GM21529 (cell line): ENCODE data around the gene CAMKV.
"Not testable (repeated sequence)": the region's sequence is repeated elsewhere in the genome, so short reads cannot be mapped to it uniquely, and the experiment has no call there.

Experiments
- ATAC-seq: cut with Tn5 transposase; IDR thresholded peaks from one replicate; pipeline ENCODE4 v1.9.1; 2021; ENCODE audit not compliant: unreplicated experiment

CAMKV gene, protein sequence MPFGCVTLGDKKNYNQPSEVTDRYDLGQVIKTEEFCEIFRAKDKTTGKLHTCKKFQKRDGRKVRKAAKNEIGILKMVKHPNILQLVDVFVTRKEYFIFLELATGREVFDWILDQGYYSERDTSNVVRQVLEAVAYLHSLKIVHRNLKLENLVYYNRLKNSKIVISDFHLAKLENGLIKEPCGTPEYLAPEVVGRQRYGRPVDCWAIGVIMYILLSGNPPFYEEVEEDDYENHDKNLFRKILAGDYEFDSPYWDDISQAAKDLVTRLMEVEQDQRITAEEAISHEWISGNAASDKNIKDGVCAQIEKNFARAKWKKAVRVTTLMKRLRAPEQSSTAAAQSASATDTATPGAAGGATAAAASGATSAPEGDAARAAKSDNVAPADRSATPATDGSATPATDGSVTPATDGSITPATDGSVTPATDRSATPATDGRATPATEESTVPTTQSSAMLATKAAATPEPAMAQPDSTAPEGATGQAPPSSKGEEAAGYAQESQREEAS

DNA sequence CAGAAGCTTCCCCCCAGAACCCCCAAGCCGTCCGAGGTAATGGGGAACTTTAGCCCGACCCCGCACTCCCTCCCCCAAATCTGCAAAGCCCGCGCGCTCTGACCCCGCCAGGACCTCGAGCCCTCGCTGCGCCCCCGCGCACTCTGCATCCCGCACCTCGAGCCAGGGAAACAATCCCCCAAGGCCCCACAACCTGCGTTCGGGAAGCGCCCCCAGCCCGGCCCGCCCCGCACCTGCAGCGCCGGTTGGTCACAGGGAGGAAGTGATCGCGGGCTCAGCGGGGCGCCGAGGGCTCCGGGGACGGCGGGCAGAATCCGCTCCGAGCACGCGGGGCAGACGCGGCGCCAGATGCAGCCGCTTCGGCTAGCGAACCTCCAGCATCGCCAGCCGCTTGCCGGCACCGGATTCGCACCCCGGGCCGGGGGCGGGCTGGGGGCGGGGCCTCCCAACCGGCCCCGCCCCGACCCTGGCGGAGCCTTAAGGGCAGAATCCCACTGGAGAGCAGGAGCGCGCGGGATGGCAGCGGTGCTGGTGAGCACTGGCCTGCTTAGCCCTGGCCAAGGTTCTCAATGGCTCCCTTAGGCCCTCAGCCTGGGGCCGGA, at the start of gene CAMKV:
Gene CAMKV, minus strand, starts transcription at position 382 of the 602 bp plus-strand sequence. CDS start 7,518 bp downstream, outside the sequence.
- no peak for ATAC-seq

DNA sequence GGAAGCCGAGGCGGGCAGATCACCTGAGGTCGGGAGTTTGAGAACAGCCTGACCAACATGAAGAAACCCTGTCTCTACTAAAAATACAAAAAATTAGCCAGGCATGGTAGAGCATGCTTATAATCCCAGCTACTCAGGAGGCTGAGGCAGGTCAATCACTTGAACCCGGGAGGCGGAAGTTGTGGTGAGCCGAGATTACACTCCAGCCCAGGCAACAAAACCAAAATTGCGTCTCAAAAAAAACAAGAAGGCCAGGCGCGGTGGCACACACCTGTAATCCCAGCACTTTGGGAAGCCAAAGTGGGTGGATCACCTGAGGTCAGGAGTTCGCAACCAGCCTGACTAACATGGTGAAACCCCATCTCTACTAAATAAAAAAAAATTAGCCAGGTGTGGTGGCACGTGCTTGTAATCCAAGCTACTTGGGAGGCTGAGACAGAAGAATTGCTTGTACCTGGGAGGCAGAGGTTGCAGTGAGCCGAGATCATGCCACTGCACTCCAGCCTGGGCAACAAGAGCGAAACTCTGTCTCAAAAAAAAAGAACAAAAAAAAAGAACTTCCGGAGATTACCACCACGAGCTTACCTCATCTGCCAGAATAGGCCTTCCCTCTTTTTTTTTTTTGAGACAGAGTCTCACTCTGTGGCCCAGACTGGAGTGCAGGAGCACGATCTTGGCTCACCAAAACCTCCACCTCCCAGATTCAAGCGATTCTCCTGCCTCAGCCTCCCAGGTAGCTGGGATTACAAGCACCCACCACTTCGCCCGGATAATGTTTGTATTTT, 48.3 kb upstream of the CAMKV start:
- not testable (repeated sequence) for ATAC-seq

DNA sequence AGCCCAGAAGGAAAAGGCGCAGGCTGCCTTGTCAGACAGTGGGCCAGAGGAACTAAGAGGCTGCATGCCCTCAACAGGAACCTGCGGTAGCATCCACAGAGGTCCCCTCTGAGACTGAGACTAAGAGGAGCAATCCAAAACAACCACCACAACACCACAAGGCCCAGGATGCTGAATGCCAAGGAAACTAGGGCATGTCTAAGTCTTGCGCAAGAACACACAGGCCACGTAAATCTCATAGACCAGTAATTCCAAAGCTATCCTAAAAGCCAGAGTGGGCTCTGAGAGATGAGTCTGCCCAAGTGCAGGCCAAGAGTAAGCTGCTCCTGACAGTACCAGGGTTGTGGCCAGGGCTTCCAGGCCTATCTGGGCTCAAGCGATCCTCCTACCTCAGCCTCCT, 47.0 kb upstream of the CAMKV start:
- no peak for ATAC-seq

DNA sequence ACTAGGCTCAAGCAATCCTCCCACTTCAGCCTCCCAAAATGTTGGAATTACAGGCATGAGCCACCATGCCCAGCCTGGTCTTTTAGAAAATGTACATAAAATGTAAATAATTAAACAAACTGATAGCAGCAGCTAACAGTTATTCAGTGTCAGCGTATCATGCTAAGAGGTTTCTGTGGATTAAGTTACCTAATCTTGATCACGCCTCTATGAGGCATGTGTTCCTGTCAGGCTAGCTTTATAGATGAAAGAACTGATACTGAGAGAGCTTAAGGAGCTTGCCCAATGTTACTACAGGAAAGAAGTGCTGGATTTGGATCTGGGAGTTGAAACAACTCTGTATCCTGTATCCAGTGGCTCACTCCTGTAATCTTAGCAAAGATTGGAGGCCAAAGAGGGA, 45.2 kb upstream of the CAMKV start:
- ATAC-seq = no peak

DNA sequence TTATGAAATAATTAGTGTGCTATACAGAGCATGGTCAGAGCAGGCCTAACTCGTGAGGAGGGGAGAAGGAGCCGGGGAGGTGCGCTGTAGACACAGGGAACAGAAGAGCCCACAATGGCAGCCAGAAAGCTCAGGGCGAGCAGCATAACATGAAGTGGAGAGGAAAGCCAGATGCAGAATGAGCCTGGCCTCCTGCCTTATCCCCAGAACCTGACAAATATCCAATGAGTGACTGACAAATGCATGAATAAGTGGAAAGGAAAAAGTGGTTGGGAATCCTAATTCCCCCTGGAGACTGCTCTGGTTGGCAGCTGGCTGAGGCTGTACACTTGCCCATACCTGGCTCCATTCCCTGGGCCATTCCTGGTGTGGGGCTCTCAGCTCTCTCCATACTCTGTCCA, 43.2 kb upstream of the CAMKV start:
- ATAC-seq = no peak

DNA sequence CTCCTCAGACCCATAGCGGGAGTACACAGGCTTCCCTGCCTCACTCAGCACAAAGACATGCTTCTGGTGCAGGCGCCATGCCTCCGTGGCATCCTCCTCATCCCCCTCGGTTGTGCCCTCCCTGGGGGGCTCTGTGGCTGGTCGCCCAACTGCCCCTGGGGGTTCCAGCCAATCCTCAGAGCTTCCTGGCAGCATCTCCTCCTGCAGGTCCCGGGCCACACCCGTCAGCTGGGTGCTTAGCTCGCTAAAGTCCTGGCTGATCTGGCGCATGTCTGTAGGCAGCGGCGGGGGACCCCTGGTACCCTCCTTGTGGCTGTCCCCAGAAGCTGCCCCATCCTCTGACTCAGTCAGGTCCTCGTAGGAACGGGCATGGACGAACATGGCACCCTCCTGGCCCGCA, 41.9 kb upstream of the CAMKV start:
- ATAC-seq = no peak

DNA sequence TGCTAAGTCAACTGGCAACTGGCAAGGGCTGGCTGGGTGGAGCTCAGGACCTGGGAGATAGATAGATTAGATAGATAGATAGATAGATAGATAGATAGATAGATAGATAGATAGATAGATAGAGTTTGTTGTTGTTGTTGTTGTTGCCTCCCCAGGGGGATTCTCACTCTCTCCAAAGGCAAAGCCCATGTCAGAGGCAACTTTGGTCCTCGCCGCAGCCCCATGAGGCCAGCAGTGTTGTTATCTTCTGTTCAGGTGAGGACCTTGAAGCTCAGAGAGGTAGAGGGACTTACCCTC, 41.4 kb upstream of the CAMKV start:
- no peak for ATAC-seq

DNA sequence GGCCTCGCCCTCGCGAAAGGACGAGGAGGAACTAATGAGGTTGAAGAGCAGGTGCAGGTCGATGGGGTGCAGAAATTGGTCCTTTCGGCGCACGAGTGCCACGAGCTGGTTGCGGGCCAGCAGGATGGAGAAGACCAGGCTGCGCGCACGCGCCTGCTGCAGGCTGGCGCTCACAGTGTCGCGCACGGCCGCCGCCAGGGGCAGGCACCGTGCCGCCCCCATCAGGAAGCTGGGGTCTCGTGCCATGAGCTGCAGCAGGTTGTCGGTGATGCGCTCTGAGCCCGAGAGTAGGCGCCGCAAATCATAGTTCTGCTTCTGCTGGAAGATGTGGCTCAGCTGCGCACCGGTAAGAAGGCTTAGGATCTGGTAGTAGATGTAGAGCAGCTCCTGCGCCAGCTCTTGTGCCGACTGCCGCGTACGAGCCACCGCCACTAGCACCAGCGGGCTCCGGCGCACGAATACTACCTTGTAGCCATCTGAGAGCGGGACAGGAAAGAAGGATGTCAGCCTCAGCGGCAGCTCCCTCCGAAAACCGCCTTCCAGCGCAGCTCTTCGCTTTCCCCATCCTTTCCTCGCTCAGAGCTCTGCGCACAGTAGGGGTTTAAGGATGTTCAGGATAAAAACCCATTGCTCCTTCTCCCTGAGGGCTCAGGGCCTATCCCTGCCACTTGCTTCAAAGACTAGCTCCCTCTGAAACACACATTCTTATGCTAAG, 40.9 kb upstream of the CAMKV start:
- no peak for ATAC-seq

DNA sequence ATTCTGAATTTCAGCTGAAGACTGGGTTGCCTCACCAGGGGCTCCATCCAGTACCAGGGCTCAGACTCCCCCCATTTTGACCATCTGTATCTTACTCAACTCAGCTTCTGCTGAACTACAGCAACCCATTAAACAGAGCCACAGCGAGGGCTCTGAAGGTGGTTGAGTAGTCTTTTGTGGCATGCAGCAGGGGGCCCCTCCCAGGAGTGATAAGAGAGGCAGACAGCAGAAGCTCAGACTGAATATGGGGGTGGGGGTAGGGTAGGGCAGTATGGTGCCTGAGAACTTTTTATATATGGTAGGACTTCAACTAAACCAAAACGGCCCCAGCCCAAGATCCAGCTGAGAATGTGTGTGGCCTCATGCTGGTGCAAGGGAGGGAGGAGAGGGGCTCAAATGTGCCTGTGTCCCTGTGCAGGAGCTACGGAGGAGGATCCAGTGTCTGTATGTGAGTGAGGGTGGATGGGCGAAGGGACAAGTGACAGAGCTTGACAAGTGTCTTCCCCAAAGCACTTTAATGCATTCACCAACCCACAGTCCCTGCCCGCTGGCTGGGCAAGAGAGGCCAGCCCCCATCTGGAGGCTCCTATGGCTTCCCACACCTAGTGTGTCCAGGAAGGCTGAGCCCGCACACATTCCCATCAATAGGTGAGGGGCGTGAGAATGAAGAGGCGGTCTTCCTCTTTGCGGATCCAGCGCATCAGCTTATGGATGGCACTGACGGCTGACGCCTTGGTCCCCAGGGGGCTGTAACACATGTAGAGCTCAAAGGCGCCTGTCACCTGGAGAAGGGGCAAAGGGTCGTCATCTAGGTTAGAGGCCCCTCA, 38.9 kb upstream of the CAMKV start:
- no peak for ATAC-seq

DNA sequence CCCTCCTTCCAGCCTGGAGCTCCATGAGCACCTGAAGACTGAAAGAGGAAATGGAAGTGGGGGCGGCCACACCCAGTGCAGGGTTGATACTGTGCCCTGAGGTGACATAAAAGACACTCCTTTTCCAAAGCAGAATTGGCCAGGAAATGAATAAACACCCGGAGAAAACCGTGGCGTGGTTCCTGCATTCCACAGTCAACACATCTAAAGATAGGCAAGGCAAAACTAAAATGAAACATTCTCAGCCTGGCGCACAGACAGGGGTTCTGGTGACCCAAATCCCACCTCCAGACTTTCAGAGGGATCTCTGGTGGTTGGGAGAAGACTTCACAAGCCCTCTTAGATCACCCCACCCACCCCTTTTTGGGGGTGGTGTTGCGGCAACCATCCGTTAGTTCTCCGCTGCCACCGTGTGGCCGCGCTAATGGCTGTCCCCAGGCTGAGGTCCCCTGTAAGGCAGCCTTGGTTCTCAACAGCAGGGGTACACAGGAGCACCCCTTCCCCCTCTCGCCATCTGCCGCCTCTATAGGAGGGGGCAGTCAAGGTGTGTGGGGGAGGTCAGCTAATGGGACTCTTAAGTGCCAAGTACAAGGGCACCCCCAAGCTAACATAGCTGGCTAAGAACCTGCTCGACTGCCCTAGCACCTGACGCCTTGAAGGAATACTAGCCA, 36.5 kb upstream of the CAMKV start:
- ATAC-seq = no peak

DNA sequence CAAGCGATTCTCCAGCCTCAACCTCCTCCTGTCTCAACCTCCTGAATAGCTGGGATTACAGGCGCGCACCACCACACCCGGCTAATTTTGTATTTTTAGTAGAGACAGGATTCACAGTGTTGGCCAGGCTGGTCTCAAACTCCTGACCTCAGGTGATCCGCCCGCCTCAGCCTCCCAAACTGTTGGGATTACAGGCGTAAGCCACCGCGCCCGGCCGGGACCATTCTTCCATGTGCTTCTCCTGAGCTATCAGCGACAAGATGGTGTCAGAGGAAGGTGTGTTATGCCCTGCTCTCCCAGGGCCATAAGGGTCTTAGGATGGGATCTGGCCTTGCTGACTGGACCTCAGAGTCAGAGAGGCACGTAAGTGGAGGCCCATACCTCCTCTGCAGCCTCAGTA, 34.7 kb upstream of the CAMKV start:
- not testable (repeated sequence) for ATAC-seq

DNA sequence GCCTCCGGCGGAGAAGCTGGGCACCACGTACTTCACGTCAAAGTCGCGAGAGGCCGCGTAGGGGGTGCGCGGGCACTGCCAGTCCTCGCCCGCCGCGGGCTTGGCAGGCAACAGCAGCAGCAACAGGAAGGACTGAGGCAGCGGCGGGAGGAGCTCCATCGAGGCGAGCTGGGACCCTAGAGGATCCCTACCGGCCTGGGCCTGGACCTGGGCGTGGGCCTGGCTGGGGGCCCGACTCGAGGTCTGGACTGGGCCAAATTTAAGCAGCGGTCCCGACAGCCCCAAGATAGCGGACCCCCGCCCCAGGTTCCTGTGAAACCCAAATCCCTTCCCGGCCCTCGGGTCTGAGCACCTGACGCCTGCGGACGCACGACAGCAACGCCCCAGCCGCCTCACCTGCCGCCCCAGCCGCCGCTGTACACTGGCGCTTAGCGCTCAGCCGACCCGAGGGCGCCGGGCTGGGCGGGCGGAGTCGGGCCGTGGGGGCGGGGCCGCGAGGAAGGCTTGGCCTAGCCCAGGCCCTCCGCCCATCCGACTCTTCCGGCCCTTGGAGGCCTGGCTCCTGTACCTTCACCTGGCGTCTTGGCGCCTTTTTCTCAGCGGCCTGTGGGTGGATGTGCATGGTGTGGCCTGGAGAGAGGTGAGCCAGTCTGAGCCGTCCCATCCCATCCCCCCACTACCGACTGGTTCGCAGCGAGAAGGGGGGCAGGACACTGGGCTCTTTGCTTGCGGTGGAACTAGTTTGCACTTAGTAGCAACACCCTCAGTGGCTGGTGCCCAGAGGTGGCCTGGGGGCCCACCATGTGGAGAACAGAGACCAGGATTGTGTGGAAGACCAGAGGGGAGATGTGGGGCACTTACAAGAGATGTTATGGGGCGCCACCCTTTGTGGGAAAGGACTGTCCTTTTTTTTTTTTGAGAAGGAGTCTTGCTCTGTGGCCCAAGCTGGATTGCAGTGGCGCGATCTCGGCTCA, 34.0 kb upstream of the CAMKV start, which contains the start of gene MST1R:
Gene MST1R, minus strand, starts transcription at position 423 of the 974 bp plus-strand sequence. Its CDS starts 264 bp downstream, at position 159.
- ATAC-seq = peak; percentile 68

DNA sequence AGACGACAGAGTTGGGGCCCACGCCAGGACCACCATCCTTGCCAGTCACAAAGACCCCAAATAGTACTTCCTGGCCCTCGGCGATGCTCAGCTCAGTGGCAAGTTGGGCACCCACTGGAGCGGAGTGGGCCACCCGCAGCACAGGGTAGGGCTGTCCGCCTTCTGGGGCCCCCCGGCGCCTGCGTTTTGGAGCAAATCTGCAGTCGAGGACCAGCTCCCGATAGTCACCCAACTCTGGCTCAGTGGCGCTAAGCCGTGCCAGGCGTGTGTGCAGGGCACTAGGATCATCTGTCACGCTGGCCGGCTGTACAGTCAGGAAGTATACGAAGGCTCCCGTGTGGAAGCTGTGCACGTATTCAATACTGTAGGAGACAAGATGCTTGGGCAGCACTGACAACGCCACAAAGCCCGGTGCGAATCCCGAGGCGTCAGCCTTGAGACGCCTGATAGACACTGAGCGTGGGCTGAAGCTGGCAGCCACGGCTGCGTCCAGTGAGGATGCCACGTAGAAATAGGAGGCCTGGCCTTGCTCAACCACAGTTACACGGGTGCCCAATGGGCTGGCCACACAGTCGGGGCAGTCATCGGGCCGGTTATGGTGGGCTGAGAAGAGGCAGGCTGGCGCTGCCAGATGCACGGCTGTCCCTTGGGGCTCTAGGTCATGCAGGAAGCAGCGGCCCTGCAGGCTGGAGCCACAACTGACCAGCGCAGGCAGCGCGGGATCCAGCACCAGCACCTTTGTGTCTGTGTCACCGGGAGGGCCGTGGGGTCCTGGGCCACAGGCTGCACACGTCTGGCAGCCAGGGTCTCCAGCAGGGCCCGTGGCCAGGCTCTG, 33.0 kb upstream of the CAMKV start:
- ATAC-seq = no peak

DNA sequence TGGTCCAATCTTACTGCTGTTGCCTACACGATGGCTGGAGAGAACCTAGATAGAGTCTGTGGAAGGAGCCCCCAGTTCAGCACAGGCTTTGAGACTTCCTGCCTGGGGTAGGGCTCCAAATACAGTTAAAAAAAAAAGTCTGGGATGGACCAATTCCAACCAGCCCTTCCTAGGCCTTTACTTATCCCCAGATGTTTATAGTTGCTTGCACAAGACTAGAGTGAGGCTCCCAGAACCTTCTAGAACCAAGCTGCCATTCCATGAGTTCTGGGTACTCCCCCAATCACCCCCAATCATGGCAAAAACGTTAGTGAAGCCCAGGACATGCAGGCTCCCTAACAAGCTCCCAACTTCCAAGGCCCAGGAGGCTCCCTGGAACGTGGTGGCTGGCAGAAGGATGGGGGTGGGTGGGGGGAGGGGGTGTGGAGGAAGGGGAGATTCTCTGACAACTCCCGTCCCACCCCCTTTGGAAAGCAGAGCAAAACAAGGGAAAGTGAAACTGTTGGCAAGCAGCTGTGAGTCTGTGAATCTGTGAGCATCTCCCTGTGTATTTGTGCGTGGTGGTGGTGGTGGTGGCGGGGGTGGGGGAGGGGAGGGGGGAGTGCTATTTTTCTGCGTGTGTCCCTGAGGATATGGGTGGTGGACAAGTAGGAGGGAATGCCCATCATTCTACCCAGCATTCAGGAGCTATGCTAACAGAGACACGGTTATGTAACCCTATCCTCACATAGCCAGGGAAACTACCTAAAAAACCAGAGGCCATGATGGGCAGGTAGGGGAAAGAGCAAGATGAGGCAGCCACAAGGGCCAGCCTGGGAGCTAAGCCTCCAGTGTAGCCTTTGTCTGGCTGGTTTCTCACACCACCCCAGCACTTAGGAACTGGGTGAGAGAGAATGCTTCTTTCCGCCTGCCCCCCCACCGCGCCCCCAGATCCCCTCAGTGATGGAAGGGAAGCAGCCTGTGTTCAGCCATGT, 31.9 kb upstream of the CAMKV start:
- no peak for ATAC-seq

DNA sequence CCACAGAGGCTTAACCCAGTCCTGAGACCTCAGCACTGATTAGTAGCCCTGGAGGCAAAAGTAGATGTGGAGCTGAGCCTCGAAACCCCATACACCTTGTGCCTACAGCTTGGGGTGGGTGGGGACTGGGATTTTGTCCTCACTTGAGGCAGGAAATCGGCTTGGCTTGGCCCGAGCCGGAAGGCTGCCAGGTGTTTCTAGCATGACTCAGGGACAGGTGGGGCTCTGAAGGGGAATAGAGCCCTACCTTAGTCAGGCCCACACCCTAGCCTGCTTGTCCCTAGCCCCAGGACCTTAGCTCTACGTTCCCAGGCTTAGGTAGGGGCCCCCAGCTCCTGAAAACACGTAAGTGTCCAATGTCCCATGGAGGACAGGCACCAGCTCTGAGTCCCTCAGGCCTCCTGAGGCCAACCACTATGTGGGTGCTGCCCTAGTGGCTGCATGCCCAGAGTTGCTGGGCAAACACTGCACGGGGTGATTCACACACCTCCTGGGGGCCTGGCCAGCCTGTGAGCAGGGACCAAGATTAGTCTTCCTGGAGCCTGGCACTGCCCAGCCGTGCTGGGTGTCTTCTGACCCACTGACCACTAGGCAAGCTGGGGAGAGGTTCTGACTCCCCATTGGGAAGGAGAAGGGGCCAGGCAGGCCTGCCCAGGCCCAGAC, 30.9 kb upstream of the CAMKV start:
- ATAC-seq = no peak

DNA sequence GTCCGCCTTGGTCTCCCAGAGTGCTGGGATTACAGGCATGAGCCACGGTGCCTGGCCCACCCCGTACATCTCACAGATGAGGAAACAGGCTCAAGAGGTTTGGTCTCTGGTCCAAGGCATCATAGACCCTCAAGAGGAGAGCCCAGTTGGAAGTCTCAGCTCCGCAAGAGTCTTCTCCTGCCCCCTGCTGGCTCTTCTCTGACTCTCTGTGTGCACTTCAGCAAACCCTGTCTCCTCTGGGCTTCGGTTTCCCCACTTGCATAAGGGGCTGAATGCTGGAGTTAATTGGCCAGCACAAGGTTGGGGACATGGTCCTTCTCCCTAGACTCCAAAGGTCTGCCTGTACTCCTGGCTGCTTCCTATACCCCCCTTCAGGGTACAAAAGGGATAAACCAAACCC, 30.1 kb upstream of the CAMKV start:
- no peak for ATAC-seq
